HTR-8/SVneo (cell line): ENCODE data around the gene KCNMB2.

Experiments used
- DNase-seq: peaks from one replicate; pipeline ENCODE4 v3.0.0; 2011; ENCODE audit warnings: low spot score, mixed read lengths; ENCODE audit not compliant: insufficient read length
- FAIRE-seq: peaks from 2 replicates; lab custom pipeline; 2011; peaks lifted over from hg19 to GRCh38; lab: Jason Lieb, UNC

KCNMB2 gene

DNA sequence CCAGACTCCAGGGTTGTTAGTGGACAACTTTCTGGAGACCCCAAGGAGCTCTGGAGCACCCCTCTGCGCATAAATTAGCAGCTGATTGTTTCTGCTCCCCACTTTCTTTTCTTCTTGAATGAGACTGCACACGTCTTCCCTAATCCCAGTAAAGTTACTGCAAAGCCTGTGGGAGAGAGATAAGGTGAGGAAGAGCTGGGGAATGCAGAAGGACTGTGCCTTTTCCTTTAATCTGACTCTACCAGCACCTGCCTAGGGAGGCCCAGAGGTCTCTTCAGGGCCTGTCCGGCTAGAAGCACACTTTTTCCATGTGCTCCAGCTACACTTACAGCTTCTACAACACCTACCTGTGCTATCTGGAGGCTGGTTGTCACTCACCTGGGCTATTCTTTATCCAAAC is 143.8 kb downstream of the KCNMB2 start:
- DNase-seq, result no peak
- no peak for FAIRE-seq

DNA sequence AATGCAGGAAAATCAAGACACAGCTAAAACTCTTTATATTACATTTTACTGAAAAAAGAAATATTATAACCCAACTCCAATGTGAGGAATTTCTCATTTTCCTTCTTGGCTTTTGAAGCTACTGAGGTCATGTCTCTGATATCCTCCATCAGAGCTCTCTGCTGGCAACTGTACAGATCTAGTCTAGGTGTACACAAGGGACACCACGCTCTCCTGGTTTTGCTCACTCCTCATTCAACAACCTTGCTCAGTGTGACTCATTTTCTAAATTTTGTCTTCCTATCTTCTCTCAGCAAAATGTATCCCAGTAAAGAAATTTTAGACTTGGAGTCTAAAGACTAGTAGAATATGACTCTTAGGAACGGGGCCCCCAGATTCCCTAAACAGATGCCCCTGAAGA is 144.3 kb downstream of the KCNMB2 start:
- no peak for FAIRE-seq
- no peak for DNase-seq

- FAIRE-seq, result no peak
These were observed 148.8 kb downstream of the KCNMB2 start for GRCh38 chr3:178684881-178685590.

DNA sequence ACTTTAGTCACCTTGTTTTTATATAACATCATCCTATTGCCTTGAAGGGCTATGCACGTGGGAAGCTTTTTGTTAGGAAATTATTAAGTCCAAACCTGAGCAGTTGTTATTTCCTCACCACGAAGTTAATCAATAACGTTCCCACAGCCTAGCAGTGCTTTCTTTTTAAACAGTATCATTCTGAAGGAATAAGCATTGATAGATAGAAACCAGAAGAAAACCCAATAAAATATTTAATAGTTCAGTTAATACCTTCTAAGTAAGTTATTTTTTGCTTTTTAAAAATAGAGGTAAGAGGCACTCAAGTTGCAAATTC is 149.3 kb downstream of the KCNMB2 start:
- DNase-seq (no peak), FAIRE-seq (no peak)

More at GRCh38 chr3:178684881-178685590, 148.8 kb downstream of the KCNMB2 start:
- no peak for DNase-seq

DNA sequence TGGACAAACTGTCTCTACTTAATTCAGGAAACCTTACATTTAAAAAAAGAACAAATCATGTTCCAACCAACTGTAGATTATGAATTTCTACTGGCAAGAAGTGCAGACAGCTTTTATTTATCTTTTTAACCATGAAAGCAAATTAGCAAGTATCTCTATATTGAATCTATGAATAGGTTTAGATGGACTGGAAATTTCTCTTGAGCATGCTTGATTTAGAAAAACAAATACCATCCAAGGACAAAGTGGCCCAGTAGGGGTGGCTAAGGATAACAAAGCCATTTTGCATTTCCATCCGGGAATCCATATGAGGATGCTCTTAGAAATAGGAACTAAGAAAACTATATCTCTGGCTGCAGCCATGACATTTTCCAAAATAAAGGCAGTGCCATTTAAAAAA is 150.6 kb downstream of the KCNMB2 start:
- no peak for FAIRE-seq
- no peak for DNase-seq

DNA sequence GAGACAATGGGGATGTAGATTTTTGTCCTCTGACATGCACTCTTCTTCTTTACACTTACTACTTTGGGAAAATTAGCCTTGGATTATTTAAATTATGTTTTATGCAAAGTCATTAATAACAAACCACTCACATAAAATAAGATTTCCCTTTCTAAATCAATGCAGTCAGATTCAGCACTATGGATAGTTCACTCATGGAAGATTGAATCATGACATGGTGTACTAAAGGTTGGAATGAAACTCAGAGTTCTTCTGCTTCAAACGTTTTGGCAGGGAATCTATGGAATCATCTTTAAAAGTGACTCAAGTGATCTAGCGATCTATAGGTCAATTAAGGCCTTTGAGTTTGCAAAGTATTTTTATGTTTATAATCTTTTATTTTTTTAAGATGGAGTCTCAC is 154.3 kb downstream of the KCNMB2 start:
- DNase-seq (no peak), FAIRE-seq (no peak)

- FAIRE-seq (no peak), DNase-seq (no peak)
These were observed 163.1 kb downstream of the KCNMB2 start for GRCh38 chr3:178699364-178699763.

DNA sequence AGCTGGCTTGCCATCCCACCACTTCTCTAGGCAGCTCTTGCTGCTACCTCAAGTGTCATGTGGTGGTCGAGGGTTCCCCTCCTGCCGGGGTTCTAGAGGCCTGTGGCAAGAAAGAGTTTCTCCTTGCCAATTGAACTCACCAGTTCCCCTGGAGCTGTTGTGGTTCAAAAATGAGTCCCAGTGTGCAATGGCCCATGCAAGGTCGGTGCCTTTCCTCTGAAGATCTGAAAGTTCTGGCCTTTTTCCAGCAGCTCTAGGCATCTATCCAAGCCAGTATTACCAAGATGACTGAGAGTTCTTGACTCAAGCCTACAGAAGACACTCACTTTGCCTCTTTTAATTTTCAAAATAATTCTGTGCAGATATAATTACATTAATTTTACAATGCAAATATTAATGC is 163.6 kb downstream of the KCNMB2 start:
- FAIRE-seq (no peak), DNase-seq (no peak)

DNA sequence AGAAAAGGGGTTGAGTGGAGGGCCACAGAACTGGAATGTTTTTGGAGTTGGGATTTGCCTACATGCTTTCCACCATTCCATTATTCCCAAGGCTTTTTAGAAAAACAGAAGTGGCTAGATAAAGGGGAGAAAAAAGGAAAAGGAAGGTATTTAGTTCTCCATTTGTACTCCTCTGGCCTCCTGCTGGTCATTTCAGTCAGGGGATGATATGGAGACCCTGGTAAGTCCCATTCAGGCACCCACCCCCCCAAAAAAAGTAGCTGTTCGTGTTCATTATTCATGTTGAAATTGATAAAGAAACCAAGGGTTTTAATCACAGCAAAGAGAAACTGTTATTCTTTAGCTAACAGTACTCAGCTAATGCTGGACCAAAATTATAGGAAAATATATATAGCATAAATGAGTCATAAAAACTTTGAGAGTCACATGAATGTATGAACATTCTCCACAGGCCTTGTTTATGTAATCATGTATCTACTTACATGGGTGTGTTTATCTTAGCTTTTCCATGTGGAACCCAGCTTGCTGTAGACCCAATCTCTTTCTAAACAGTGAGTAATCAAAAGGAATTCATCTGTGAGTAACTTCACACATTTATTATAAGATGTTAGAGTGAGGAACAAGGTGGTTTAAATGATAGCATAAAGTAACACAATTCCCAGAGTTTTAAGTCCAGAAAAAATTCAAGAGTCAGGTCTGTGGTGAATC is 167.2 kb downstream of the KCNMB2 start:
- FAIRE-seq, result no peak
- DNase-seq, result no peak

GRCh38 chr3:178705925-178706324 is 169.7 kb downstream of the KCNMB2 start:
- DNase-seq (no peak), FAIRE-seq (no peak)

DNA sequence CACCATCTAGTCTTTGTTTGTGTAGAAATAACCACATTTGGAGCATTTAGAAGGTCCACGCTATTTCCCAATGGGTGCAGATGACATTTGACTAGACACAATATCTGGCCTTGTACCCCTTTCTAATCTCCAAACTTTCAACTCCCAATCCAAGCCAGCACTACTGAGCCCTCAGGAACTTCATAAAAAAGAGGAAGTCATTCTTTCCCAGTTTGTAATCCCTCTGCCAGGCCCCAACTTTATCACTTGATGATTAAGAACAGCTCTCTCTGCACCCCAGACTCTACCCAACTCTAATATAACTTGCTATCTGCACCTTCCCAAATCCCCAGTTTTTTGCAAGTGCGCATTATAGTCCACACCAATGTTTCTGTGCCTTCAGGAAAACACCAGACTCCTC is 170.2 kb downstream of the KCNMB2 start:
- DNase-seq (no peak), FAIRE-seq (no peak)

- FAIRE-seq (no peak), DNase-seq (no peak)
These were observed 171.2 kb downstream of the KCNMB2 start for GRCh38 chr3:178707311-178708031.

GRCh38 chr3:178709051-178709450 is 172.8 kb downstream of the KCNMB2 start:
- no peak for FAIRE-seq
- DNase-seq, result no peak

GRCh38 chr3:178711753-178712152 is 175.5 kb downstream of the KCNMB2 start:
- no peak for DNase-seq
- no peak for FAIRE-seq

DNA sequence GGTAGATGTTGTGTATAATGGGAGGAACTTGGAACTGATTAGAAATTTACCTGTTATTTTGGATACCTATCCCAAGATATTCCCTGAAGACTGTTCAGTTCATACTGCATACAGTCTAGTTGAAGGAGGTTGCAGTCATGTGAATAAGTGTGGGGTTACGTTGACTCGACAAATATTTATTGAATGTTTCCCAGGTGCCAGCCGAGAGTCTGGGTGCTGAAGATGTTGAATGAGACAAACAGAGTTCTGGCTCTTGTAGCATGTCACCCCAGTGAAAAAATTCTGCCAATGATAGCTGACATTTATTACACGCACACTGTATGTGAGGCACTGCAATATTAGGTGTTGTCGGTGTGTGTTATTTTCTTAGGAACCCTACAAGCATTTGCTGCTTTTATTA is 176.0 kb downstream of the KCNMB2 start:
- no peak for DNase-seq
- no peak for FAIRE-seq

- DNase-seq, result no peak
- no peak for FAIRE-seq
These were observed 178.9 kb downstream of the KCNMB2 start for GRCh38 chr3:178714925-178715832.

- FAIRE-seq (no peak), DNase-seq (no peak)
These were observed 182.9 kb downstream of the KCNMB2 start for GRCh38 chr3:178718995-178719635.

DNA sequence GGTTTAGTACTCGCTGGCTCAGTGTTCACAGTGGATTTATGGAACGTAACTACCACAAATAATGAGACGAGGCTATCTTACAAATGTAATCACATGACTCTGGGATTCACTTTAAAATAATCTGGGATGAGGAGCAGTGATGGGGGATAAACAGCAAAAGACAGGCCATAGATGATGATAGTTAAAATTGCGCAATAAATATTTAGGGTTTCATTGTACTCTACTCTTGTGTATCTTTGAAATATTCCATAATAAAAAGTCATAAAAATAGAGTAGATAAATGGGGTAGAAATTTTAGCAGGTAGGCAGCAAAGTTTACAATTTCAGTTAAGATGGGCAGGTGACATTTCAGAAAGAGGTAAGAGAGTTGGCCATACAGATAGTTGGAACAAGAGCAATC is 196.6 kb downstream of the KCNMB2 start:
- no peak for FAIRE-seq
- no peak for DNase-seq

GRCh38 chr3:178735032-178735674 is 198.9 kb downstream of the KCNMB2 start:
- no peak for FAIRE-seq
- no peak for DNase-seq
